B cell (primary cell): ENCODE results near the gene SRP54.
"Not testable (repeated sequence)": the region's sequence is repeated elsewhere in the genome, so short reads cannot be mapped to it uniquely, and the experiment has no call there.

Experiments used
- CTCF ChIP-seq: fragments of 200-600 bp; IDR thresholded peaks from one replicate; pipeline ENCODE4 v1.8.0; 2022; ENCODE audit warnings: antibody characterized with exemption, mild to moderate bottlenecking
- EZH2 ChIP-seq: IDR thresholded peaks from 2 replicates; pipeline ENCODE4 v1.6.1; 2012; ENCODE audit warnings: borderline replicate concordance, low read depth, mild to moderate bottlenecking, moderate library complexity, low read length; ENCODE audit not compliant: insufficient read depth, poor library complexity, severe bottlenecking

- not testable (repeated sequence) for TF ChIP-seq CTCF, EZH2
Measured at GRCh38 chr14:35065731-35066130, 82.9 kb downstream of the SRP54 start.
